Lower leg skin (tissue), 3 donors: Measurements from ENCODE around the gene WSB2.

Experiments used
- CTCF ChIP-seq, 3 donors: fragments of 450-650 bp; IDR thresholded peaks; one replicate each; pipeline ENCODE4 v1.5.1; 2016; ENCODE audit warnings: antibody characterized with exemption in 3 of 3, mild to moderate bottlenecking in 3 of 3, moderate library complexity in 2 of 3
- POLR2A ChIP-seq, 2 donors: fragments of 450-650 bp; IDR thresholded peaks; one replicate each; pipeline ENCODE4 v1.6.1; 2016 to 2017; ENCODE audit warnings: antibody characterized with exemption in 2 of 2, mild to moderate bottlenecking in 1 of 2, moderate library complexity in 1 of 2

- no peak for TF ChIP-seq CTCF (IDR thresholded peaks at IDR 0.05)
- TF ChIP-seq POLR2A (IDR thresholded peaks at IDR 0.05), result no peak
Observed at GRCh38 chr12:118061011-118061872, at the start of gene WSB2.
